GM19035 (cell line): ENCODE measurements around the gene MAGIX.
"Not testable (repeated sequence)": the region's sequence is repeated elsewhere in the genome, so short reads cannot be mapped to it uniquely, and the experiment has no call there.

Experiments
- ATAC-seq: cut with Tn5 transposase; IDR thresholded peaks from one replicate; pipeline ENCODE4 v1.9.1; 2021; ENCODE audit not compliant: unreplicated experiment

MAGIX gene

DNA sequence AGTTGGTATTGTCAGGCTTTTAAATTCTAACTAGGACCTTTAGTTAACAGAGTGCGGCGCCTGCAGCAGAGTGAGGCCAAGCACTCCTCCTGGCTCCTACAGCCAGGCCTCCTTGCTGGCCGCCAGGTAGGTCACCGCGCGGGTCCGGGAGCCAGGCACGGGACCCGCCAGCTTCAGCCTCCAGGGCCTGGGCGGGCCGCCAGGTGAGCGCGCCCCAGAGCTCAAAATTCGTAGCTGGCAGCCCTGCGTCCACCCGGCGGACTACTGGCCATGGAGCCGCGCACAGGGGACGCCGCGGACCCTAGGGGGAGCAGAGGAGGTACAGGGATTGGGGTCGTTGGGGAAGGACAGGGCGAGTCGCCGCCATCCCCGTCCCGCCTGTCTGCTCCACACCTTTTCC, at the start of gene MAGIX:
TSS of gene MAGIX (plus strand) at position 139 of the 400 bp plus-strand sequence. CDS start at position 271, 132 bp downstream.
- no peak for ATAC-seq

DNA sequence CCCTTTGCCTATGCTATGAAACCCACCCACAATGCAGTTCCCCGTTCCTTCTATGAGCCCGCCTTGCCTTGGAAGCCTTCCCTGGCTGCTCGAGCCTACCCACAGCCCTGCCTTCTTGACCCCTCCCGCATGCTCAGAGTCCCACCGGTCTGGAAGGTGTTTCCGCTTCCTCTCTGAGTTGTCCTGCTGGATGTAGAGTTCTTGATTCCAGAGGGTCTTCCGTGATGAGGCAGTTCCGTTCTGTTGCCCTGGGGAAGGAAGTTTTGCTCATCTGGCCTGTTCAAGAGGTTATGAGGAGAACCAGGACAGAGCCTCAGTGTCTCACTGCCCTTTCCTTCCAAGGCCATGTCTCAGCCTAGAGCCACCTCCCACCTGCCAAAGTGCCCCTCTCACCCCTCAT, 46.5 kb upstream of the MAGIX start:
- ATAC-seq: no peak

DNA sequence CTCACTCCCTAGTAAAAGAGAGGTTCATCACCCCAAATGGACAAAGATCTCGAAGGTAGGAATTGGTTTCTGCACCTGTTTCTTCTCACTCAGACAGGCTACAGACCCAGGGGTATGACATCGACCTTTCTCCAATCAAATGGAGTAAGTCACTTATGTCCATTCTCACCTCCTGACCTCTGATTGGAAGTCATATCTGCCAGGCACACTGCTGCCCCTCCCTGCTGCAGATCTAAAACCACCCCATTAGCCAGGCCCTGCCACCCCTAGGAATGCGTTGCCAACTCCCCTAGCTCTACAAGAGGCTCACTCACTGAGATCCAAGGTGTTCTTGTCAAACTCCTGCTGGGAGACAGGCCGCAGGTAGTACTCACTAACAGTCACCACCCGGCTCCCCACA, 45.8 kb upstream of the MAGIX start:
- no peak for ATAC-seq

GRCh38 chrX:49117581-49117980, 45.0 kb upstream of the MAGIX start:
- no peak for ATAC-seq

- ATAC-seq: no peak
Measured at GRCh38 chrX:49120091-49120490, 42.5 kb upstream of the MAGIX start.

DNA sequence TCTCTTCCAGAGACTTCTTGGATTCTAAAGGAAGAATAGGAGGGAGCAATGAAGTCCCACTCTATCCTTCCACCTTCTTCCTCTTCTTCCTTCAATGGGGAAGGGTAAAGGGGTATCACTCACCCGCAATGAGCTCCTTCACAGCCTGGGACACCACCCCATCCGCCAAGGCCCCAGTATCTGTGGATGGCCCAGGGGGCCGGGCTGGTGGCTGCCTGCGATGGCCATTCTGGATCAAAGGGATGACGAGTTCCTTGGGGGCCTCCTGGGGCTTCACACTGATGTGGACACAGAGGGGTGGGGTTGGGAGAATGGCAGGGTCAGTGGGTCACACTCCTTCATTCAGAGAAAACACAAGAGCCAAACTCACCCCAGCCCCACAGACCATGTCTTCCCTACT, 40.1 kb upstream of the MAGIX start:
- ATAC-seq: no peak

DNA sequence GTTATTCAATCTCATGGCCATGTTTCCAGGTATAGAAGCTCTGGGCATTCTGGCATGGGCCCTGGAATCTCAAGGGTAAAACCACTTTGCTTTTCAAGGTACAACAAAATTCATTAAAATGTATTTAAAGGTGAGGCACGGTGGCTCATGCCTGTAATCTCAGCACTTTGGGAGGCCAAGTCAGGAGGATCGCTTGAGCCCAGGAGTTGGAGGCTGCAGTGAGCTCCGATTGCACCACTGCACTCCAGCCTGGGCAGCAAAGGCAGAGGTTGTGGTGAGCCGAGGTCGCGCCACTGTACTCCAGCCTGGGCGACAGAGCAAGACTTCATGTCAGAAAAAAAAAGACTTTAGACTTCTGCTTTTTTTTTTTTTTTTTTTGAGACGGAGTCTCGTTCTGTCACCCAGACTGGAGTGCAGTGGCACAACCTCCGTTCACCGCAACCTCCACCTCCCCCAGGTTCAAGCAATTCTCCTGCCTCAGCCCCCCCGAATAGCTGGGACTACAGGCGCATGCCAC, 34.8 kb upstream of the MAGIX start:
- not testable (repeated sequence) for ATAC-seq

DNA sequence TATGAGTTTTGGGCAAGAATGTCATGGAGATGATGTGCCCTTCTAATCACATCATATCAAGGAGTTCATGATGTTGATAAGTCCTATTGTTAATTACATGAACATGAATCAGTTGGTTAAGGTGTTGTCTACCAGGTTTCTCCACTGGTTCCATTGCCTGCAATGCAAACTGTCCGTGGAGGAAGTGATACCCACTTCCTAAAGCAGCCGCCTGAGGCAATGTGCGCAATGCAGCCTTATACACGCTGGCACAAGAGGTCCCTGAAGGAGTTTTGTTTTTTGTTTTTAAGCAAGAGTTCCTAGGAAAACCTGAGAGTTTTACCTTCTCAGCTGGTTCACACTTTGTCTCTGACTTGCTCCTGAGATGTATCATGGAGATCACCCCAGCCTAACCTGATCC, 33.1 kb upstream of the MAGIX start:
- no peak for ATAC-seq

- not testable (repeated sequence) for ATAC-seq
Measured at GRCh38 chrX:49132275-49132674, 30.3 kb upstream of the MAGIX start.

DNA sequence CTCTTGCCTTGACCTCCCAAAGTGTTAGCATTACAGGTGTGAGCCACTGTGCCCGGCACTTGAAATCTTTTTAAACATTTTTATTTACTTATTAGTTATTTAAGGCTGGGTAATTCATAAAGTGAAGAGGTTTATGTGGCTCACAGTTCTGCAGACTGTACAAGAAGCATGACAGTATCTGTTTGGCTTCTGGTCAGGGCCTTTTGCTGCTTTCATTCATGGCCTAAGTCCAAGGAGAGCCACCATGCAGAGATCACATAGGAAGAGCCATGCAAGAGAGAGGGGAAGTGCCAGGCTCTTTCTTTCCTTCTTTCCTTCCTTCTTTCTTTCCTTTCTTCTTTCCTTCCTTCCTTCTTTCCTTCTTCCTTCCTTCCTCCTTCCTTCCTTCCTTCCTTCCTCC, 28.8 kb upstream of the MAGIX start:
- ATAC-seq: no peak

DNA sequence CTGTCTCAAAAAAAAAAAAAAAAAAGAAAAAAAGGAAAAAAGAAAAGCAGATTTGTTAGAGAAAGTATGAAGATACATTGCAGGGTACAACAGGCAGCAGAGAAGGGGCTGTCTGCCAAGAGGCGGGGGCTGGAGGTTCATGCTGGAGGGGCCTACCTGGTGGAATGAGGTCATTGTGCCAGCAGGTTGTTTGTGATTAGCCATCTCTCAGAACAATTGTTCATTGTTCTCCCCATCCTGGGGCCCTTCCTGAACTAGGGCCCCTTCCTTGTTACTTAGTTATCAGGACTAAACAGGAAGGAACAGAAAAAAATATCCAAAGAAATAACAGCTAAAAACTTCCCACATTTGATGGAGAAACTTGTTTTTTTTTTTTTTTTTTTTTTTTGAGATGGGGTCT, 25.1 kb upstream of the MAGIX start:
- ATAC-seq: no peak

GRCh38 chrX:49139713-49140112, 22.8 kb upstream of the MAGIX start:
- ATAC-seq: no peak

DNA sequence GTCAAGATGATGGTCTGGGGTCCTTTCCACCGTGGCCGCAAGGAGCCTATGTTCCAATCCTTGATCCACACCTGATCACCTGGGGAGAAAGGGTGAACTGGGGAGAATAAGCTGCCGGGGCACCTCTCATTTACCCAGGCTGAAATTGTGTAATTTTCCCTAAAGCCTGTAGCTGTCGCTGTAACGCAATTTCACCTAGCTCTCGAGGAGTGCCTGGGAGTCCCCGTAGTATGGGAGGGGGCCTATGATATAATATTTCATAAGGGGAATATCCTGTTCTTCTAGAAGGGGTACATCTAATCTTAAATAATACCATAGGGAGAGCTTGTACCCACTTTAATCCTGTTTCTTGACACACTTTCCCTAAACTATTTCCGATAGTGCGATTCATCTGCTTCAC, 20.3 kb upstream of the MAGIX start:
- ATAC-seq: not testable (repeated sequence)

GRCh38 chrX:49143154-49143553, 19.4 kb upstream of the MAGIX start:
- ATAC-seq: not testable (repeated sequence)

GRCh38 chrX:49147282-49147681, 15.3 kb upstream of the MAGIX start:
- no peak for ATAC-seq

- ATAC-seq: no peak
Measured at GRCh38 chrX:49147936-49148335, 14.6 kb upstream of the MAGIX start.

DNA sequence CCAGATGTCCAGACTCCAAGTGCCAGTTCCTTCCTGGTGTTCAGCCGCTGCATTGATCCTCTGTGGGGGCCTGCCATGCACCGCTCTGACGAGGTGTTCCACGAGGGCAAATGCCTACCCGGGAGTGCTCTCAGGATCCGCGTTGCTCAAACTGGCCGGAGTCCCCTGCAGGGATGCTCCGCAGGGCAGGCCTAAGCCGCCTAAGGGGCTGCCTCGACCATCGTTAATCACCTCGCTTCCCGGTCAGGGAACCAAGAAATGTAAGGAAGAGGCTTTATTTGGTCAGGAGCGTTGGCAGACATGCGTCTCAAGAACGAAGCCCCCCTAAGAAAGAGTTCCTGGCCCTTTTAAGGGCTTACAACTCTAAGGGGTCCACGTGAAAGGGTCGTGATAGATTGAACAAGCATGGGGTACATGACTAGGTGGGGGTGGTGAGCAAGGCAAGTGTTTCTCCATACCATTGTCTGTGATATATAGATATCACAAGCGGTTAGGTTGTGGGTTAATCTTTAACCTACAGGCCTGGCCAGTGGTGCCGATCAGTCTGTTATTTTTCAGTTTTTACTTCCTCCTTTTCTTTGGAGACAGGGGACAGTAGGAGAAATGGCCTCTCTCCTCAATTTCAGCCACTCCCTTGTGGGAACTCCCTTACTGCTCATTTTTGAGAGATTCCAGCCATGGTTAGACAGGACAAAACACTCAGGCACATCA, 14.0 kb upstream of the MAGIX start:
- ATAC-seq: not testable (repeated sequence)

DNA sequence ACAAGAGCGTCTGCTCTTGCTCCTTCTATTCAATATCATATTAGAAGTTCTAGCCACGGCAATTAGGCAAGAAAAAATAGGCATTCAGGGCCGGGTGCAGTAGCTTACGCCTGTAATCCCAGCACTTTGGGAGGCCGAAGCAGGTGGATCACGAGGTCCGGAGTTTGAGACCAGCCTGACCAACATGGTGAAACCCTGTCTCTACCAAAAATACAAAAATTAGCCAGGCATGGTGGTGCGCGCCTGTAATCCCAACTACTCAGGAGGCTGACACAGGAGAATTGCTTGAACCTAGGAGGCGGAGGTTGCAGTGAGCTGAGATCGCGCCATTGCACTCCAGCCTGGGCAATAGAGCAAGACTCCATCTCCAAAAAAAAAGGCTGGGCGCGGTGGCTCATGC, 13.3 kb upstream of the MAGIX start:
- not testable (repeated sequence) for ATAC-seq

DNA sequence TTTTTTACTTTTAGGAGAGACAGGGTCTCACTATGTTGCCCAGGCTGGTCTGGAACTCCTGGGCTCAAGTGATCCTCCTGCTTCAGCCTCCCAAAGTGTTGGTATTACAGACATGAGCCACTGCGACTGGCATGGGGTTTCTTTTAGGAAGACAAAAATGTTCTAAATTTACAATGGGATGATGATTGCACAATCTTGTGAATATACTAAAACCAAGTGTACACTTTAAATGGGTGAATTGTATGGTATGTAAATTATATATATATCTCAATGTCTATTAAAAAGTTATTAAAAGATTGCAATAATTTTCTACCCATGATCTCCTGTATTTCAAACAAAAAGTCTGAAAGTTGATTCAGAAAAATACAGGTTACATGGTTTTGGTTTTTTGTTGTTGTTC, 9.1 kb upstream of the MAGIX start:
- ATAC-seq: no peak

DNA sequence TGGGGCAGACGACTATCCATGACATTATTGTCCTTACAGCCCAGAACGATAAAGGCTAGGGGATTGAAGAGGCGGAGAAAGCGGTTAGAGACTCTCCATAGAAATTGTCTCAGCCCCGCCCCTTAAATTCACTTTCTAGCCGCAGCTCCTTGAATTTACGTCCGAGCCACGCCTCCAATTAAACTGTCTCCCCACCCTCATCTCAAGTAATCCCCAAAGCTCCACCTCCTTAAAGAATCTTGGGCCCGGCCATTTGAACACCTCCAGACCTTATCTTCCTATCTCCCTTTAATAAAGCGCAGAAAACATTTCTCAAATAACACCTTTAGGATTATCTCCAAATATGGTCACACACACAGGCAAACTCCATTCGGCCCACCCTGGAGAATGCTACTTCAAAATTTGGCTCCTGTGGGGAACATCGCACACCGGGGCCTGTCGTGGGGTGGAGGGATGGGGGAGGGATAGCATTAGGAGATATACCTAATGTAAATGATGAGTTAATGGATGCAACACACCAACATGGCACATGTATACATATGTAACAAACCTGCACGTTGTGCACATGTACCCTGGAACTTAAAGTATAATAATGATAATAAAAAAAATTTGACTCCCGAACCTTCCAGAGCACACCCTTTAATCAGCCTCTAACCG, 7.2 kb upstream of the MAGIX start:
- no peak for ATAC-seq

- ATAC-seq: peak; percentile 91
Measured at GRCh38 chrX:49155900-49156837, 6.4 kb upstream of the MAGIX start.
